ENCODE measurements around the gene CFAP52. TPM values are rescaled to one million over a fixed set of nuclear protein-coding genes. Genes with fewer than 3 reads are reported as not detected.

CFAP52 gene, protein sequence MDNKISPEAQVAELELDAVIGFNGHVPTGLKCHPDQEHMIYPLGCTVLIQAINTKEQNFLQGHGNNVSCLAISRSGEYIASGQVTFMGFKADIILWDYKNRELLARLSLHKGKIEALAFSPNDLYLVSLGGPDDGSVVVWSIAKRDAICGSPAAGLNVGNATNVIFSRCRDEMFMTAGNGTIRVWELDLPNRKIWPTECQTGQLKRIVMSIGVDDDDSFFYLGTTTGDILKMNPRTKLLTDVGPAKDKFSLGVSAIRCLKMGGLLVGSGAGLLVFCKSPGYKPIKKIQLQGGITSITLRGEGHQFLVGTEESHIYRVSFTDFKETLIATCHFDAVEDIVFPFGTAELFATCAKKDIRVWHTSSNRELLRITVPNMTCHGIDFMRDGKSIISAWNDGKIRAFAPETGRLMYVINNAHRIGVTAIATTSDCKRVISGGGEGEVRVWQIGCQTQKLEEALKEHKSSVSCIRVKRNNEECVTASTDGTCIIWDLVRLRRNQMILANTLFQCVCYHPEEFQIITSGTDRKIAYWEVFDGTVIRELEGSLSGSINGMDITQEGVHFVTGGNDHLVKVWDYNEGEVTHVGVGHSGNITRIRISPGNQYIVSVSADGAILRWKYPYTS
- polyA plus RNA-seq (2012; ENCODE audit: insufficient read length, low read depth) = not detected

DNA sequence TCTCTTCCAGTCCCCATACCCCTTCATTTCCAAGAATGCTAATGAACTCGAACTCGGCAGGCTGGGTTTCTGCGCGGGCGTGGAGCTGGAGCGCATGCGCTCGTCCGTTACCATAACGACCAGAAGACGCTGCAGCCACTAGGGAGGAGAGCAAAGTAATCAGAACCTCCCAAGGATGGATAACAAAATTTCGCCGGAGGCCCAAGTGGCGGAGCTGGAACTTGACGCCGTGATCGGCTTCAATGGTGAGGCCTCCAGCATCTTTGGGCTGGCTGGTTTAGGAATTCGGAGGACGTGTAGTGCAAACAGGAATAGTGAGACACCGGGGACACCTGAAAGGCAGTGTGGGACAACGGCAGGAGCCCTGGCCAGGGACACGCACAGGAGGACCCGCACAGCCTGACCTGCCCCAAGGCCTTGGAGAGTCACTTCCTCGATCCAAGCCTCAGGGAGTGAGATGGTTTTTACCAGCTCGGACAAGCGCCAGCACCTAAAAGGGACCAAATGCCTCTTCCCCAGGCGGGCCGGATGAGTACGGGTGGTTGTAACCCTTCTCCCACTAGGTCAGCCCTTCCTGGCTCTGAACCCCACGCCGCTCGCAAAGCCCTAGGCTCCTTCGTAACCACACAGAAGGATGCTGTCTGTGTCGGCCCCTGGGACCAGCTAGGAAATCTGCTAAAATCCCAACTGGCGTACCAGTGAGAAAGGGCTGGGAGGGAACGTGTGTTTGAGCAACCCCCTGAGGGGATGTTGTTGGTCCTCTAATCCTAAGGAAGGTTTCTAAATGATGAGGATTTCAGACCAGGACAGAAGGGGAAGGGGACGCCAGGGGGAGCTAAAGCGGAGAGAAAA is at the start of gene CFAP52:
CFAP52 (plus strand) TSS at position 122 of the 852 bp plus-strand sequence; CDS start at position 176, 54 bp downstream.
- TF ChIP-seq SIN3A (IDR thresholded peaks at IDR 0.05; ENCODE audit: borderline replicate concordance, insufficient read depth, low read length) (no peak), POLR2AphosphoS5 (IDR thresholded peaks at IDR 0.05; ENCODE audit: low read depth, low read length) (no peak), TAF1 (IDR thresholded peaks at IDR 0.05; ENCODE audit: borderline replicate concordance, insufficient read depth, low read length) (no peak), FOXP2 (optimal IDR thresholded peaks at IDR 0.05; ENCODE audit: borderline replicate concordance, extremely low read depth, extremely low read length, insufficient read depth) (no peak)
- TF ChIP-seq, protein P1, sequence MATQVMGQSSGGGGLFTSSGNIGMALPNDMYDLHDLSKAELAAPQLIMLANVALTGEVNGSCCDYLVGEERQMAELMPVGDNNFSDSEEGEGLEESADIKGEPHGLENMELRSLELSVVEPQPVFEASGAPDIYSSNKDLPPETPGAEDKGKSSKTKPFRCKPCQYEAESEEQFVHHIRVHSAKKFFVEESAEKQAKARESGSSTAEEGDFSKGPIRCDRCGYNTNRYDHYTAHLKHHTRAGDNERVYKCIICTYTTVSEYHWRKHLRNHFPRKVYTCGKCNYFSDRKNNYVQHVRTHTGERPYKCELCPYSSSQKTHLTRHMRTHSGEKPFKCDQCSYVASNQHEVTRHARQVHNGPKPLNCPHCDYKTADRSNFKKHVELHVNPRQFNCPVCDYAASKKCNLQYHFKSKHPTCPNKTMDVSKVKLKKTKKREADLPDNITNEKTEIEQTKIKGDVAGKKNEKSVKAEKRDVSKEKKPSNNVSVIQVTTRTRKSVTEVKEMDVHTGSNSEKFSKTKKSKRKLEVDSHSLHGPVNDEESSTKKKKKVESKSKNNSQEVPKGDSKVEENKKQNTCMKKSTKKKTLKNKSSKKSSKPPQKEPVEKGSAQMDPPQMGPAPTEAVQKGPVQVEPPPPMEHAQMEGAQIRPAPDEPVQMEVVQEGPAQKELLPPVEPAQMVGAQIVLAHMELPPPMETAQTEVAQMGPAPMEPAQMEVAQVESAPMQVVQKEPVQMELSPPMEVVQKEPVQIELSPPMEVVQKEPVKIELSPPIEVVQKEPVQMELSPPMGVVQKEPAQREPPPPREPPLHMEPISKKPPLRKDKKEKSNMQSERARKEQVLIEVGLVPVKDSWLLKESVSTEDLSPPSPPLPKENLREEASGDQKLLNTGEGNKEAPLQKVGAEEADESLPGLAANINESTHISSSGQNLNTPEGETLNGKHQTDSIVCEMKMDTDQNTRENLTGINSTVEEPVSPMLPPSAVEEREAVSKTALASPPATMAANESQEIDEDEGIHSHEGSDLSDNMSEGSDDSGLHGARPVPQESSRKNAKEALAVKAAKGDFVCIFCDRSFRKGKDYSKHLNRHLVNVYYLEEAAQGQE (IDR thresholded peaks at IDR 0.05; ENCODE audit: insufficient read depth in 1 of 2, low read depth in 2 of 2, low read length in 2 of 2) = no peak

DNA sequence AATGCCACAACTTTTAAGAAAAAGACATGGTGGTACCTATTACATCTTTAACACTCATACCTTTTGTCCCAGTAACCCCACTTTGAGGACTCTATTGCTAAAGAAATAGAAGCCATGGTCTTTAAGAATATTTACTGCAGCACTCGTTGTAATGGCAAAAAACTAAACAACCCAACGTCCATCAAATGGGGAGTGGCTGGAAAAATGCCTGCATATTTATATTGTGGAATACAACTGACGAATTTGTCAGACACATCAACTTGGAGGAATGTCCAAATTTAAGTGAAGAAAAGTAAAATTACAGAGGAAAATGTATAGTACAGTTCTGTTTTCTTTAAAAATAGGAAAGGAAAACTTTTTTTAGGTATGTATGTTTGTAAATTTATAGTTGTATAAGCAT is 48.7 kb upstream of the CFAP52 start:
- no peak for TF ChIP-seq POLR2AphosphoS5 (IDR thresholded peaks at IDR 0.05; ENCODE audit: low read depth, low read length)

DNA sequence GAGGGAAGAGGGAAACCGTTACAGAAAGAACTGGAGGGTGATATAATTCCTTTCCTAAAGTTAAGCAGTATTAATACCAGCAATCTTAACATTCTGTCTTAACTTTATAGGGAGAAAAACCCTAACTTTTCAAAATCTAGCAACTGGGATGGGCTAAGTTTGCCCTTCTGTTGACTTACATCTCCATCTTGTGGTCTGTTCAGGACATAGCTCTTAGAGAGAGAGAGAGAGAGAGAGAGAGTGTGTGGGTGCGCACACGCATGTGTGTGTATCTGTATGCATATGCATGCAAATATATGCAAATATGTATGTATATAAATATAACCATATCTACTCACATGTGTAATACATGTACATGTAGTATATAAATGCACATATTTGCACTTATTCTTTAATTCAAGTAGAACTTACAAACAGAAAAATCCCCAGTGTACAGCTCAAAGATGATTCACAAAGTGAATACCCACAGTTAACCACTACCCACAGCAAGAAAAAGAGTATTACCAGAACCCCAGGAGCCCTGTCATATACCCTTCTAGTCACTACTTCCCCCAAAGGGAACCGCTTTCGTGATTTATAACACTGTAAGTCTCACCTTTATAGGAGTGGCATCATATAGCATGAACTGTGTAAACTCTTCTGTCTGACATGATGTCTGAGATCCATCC is 47.3 kb upstream of the CFAP52 start:
- TF ChIP-seq, protein P1 (IDR thresholded peaks at IDR 0.05; ENCODE audit: insufficient read depth in 1 of 2, low read depth in 2 of 2, low read length in 2 of 2) = no peak
- TF ChIP-seq TAF1 (IDR thresholded peaks at IDR 0.05; ENCODE audit: borderline replicate concordance, insufficient read depth, low read length) (no peak), POLR2AphosphoS5 (IDR thresholded peaks at IDR 0.05; ENCODE audit: low read depth, low read length) (no peak), FOXP2 (optimal IDR thresholded peaks at IDR 0.05; ENCODE audit: borderline replicate concordance, extremely low read depth, extremely low read length, insufficient read depth) (no peak), SIN3A (IDR thresholded peaks at IDR 0.05; ENCODE audit: borderline replicate concordance, insufficient read depth, low read length) (no peak)

DNA sequence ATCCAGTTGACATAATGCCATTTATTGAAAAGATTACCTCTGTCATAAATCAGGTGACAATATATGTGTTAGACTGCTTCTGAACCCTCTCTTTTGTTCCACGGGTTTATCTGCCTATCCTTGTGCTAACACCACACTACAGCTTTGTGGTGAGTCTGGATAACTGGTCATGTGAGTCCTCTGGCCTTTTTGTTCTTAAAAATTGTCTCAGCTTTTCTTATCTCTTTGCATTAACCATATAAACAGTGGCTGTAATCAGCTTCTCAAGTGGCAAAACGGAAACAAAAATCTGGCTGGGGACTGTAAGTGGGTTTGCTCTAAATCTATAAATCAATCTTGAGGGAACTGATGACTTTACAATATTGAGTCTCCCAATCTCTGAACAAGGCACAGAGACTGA is 45.4 kb upstream of the CFAP52 start:
- TF ChIP-seq SIN3A (IDR thresholded peaks at IDR 0.05; ENCODE audit: borderline replicate concordance, insufficient read depth, low read length) (no peak), POLR2AphosphoS5 (IDR thresholded peaks at IDR 0.05; ENCODE audit: low read depth, low read length) (no peak), FOXP2 (optimal IDR thresholded peaks at IDR 0.05; ENCODE audit: borderline replicate concordance, extremely low read depth, extremely low read length, insufficient read depth) (no peak), TAF1 (IDR thresholded peaks at IDR 0.05; ENCODE audit: borderline replicate concordance, insufficient read depth, low read length) (no peak)
- TF ChIP-seq, protein P1 (IDR thresholded peaks at IDR 0.05; ENCODE audit: insufficient read depth in 1 of 2, low read depth in 2 of 2, low read length in 2 of 2) = no peak

DNA sequence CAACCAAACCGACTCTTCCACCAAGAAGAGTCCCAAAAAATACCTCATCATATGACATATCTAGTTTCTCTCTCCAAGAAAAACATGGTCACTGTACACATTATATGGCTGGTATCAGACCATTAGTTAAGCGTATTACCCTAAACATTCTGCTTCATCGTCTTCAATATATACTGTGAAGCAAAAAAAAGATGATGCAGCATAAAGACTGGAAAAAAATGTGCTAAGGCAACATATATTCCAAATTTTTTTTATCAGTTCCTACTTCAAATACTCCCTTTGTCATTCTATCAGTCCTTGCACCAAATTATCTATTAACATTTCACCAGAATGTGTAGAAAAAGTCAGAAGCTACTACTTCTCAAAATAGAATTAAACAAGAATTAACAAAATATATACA is 43.7 kb upstream of the CFAP52 start:
- TF ChIP-seq, protein P1 (IDR thresholded peaks at IDR 0.05; ENCODE audit: insufficient read depth in 1 of 2, low read depth in 2 of 2, low read length in 2 of 2) = no peak
- TF ChIP-seq FOXP2 (optimal IDR thresholded peaks at IDR 0.05; ENCODE audit: borderline replicate concordance, extremely low read depth, extremely low read length, insufficient read depth) (no peak), TAF1 (IDR thresholded peaks at IDR 0.05; ENCODE audit: borderline replicate concordance, insufficient read depth, low read length) (no peak), SIN3A (IDR thresholded peaks at IDR 0.05; ENCODE audit: borderline replicate concordance, insufficient read depth, low read length) (no peak), POLR2AphosphoS5 (IDR thresholded peaks at IDR 0.05; ENCODE audit: low read depth, low read length) (no peak)

All from PFSK-1 (cell line).